IPS-11a (cell line): ENCODE data around the gene MUTYH.
A peak's percentile ranks its signal among the peaks of the same experiment; 100 is the strongest.

Experiments used
- H3K4me3 ChIP-seq: one replicate; pipeline ENCODE4 v1.5.1; 2013; ENCODE audit warnings: low read depth, low read length, control low read depth

Gene MUTYH

GRCh38 chr1:45351508-45351907 is 11.3 kb upstream of the MUTYH start:
- no peak overlapping the region for H3K4me3 ChIP-seq

- no peak overlapping the region for H3K4me3 ChIP-seq
Observed at GRCh38 chr1:45348966-45349677, 8.9 kb upstream of the MUTYH start.

- no peak overlapping the region for H3K4me3 ChIP-seq
Observed at GRCh38 chr1:45348609-45348965, 8.3 kb upstream of the MUTYH start.

GRCh38 chr1:45348020-45348419 is 7.8 kb upstream of the MUTYH start:
- no peak overlapping the region for H3K4me3 ChIP-seq

- no peak overlapping the region for H3K4me3 ChIP-seq
Observed at GRCh38 chr1:45346473-45346872, 6.2 kb upstream of the MUTYH start.

GRCh38 chr1:45345014-45345413 is 4.8 kb upstream of the MUTYH start:
- H3K4me3 ChIP-seq: no peak overlapping the region

- H3K4me3 ChIP-seq: no peak overlapping the region
Observed at GRCh38 chr1:45344499-45344898, 4.3 kb upstream of the MUTYH start.

GRCh38 chr1:45340816-45341466 is 701 bp upstream of the MUTYH start:
- H3K4me3 ChIP-seq: peak overlapping the region; percentile 98

GRCh38 chr1:45337630-45338325 is 2.5 kb downstream of the MUTYH start:
- H3K4me3 ChIP-seq: no peak overlapping the region

GRCh38 chr1:45335855-45336324 is 4.3 kb downstream of the MUTYH start:
- H3K4me3 ChIP-seq: no peak overlapping the region

GRCh38 chr1:45334308-45335245 is 5.7 kb downstream of the MUTYH start:
- H3K4me3 ChIP-seq: no peak overlapping the region

GRCh38 chr1:45332346-45332720 is 7.9 kb downstream of the MUTYH start:
- no peak overlapping the region for H3K4me3 ChIP-seq

GRCh38 chr1:45331436-45332345 is 8.5 kb downstream of the MUTYH start:
- no peak overlapping the region for H3K4me3 ChIP-seq

GRCh38 chr1:45329445-45329844 is 10.8 kb downstream of the MUTYH start:
- no peak overlapping the region for H3K4me3 ChIP-seq

- H3K4me3 ChIP-seq: no peak overlapping the region
Observed at GRCh38 chr1:45328680-45329079, 11.6 kb downstream of the MUTYH start.

- H3K4me3 ChIP-seq: peak overlapping the region; percentile 33
Observed at GRCh38 chr1:45327644-45328515, 12.4 kb downstream of the MUTYH start.

- peak within 1 kb of the TSS; percentile 33 for H3K4me3 ChIP-seq
Observed at GRCh38 chr1:45326627-45327623, 13.3 kb downstream of the MUTYH start, which contains the start of gene HPDL. TSS of gene HPDL (plus strand) at chr1:45326895. CDS start at chr1:45327149, 254 bp downstream.
